ENCODE results near the gene IFITM5. TPM values are rescaled to one million over a fixed set of nuclear protein-coding genes. Genes with fewer than 3 reads are reported as not detected.
A peak's percentile ranks its signal among the peaks of the same experiment; 100 is the strongest.
"Not testable (repeated sequence)": the region's sequence is repeated elsewhere in the genome, so short reads cannot be mapped to it uniquely, and the experiment has no call there.

IFITM5 gene
- total and polyA plus RNA-seq, 8 donors: 0.73 TPM; not detected in 7

DNA sequence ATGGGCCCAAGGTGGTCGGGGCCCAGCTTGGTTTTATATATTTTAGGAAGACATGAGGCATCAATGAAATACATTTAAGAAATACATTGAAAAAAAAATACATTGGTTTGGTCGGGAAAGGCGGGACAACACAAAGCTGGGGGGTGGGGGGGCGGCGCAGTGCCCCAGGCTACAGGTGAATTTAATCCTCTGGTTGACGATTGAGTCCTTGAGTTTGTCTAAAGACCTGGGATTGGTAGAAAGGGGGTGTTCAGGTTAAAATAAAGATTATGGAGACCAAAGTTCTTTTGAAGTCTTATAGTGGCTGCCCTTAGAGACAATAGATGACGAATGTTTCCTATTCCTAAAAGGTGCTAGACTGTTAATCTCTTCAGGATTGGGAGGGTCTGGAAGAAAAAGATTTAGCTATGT is 17.6 kb upstream of the IFITM5 start:
- no peaks in the 10 kb centered on the region for H3K9me3 ChIP-seq
- intact Hi-C loops (cut with DNase I; ENCODE audit: low total_unique reads): no loop called here
- WGBS, 5 donors: 50 to 71% (median 60%) methylated on average over 7 of the region's 7 CpGs
- H3K4me1 ChIP-seq: peaks cover 14 to 56% (median 36%) of the 10 kb centered on the region in 4 donors
- TF ChIP-seq EP300 (IDR thresholded peaks at IDR 0.05) (no peak), POLR2A (IDR thresholded peaks at IDR 0.05) (no peak), POLR2AphosphoS5 (IDR thresholded peaks at IDR 0.05) (no peak), CTCF (IDR thresholded peaks at IDR 0.05) (no peak)
- peak overlapping the region; percentile 6 to 95 (median 86) for H3K27ac ChIP-seq
- H3K36me3 ChIP-seq: no peaks in the 10 kb centered on the region
- H3K4me3 ChIP-seq: peak overlapping the region in 3 of 4 donors; percentile 46 to 67 (median 51)
- peak in 1 of 2 donors; percentile 6 for DNase-seq
- H3K27me3 ChIP-seq: peaks cover 0 to 25% (median 15%) of the 10 kb centered on the region in 3 donors

DNA sequence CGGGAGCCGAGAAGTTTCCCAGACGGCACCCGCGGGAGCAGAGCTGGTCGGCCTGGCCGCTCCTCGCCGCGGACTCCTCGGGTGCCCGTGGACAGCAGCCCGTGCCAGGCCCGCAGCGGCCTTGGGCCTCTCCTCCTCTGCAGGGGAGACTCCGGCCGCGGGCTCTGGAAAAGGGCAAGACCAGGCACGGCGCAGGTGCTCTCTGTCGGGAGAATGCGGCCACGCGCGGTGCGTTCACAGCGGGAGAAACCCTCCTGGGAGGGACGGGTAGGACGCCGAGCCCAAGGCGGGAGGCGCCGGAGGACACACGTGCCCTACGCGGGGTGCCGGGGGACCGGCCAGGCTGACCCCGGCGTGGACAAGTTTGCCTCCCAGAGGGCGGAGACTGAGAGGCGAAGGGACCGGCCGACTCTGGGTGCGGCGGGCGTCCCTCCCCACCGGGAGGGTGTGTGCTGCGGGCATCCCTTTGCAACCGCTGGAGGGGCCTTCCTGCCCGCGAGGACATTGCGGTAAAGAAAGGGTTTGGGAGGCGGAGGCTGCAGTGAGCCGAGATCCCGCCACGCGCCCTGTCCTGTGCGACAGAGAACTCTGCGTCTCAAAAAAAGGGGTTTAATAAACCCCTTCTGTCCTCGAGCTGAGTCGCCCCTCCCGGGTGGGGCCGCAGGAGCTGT is 16.8 kb upstream of the IFITM5 start:
- Histone ChIP-seq H3K4me3 (peak overlapping the region; percentile 43 to 67 (median 48)), H3K27me3 (peaks cover 0 to 25% (median 15%) of the 10 kb centered on the region in 3 donors), H3K36me3 (no peaks in the 10 kb centered on the region), H3K9me3 (no peaks in the 10 kb centered on the region), H3K27ac (peak overlapping the region; percentile 6 to 95 (median 86)), H3K4me1 (peaks cover 14 to 59% (median 38%) of the 10 kb centered on the region in 4 donors)
- DNase-seq: no peak
- WGBS, 5 donors: 9 to 43% (median 14%) methylated on average over 20 to 64 of the region's 64 CpGs
- intact Hi-C loops (cut with DNase I; ENCODE audit: low total_unique reads): no loop called here
- TF ChIP-seq POLR2AphosphoS5 (IDR thresholded peaks at IDR 0.05) (peak in 1 of 3 donors; percentile 33), POLR2A (IDR thresholded peaks at IDR 0.05) (no peak)

- Histone ChIP-seq H3K36me3 (no peaks in the 10 kb centered on the region), H3K9me3 (no peaks in the 10 kb centered on the region), H3K27ac (peak overlapping the region; percentile 79 to 95 (median 86)), H3K4me3 (peak overlapping the region; percentile 43 to 67 (median 48)), H3K27me3 (peaks cover 0 to 25% (median 15%) of the 10 kb centered on the region in 3 donors), H3K4me1 (peaks cover 14 to 59% (median 38%) of the 10 kb centered on the region in 4 donors)
- no peak for DNase-seq
- WGBS, 5 donors: 18 to 73% (median 45%) methylated on average over 5 to 32 of the region's 32 CpGs
- intact Hi-C loops (cut with DNase I; ENCODE audit: low total_unique reads): no loop called here
- TF ChIP-seq POLR2AphosphoS5 (IDR thresholded peaks at IDR 0.05) (no peak), EP300 (IDR thresholded peaks at IDR 0.05) (no peak), CTCF (IDR thresholded peaks at IDR 0.05) (no peak), POLR2A (IDR thresholded peaks at IDR 0.05) (no peak)
These were observed 16.2 kb upstream of the IFITM5 start for GRCh38 chr11:315516-315994.

DNA sequence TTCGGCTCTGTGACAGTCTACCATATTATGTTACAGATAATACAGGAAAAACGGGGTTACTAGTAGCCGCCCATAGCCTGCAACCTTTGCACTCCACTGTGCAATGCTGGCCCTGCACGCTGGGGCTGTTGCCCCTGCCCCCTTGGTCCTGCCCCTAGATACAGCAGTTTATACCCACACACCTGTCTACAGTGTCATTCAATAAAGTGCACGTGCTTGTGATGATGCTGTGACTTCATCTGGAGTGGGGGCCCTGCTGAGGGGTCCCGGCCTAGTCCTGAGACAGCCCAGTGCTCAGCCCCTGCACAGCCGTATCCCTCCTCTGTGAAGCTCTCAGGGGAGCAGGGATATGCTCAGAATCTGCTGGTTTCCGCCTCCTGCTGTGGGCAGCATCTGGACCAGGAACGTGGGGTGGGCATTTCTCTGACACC is 15.7 kb upstream of the IFITM5 start:
- intact Hi-C loops (cut with DNase I; ENCODE audit: low total_unique reads): no loop called here
- Histone ChIP-seq H3K27ac (peak overlapping the region; percentile 79 to 95 (median 86)), H3K9me3 (no peaks in the 10 kb centered on the region), H3K36me3 (no peaks in the 10 kb centered on the region), H3K27me3 (peaks cover 0 to 25% (median 15%) of the 10 kb centered on the region in 3 donors), H3K4me3 (peak overlapping the region; percentile 43 to 67 (median 48)), H3K4me1 (peaks cover 14 to 59% (median 38%) of the 10 kb centered on the region in 4 donors)
- no peak for DNase-seq
- TF ChIP-seq EP300 (IDR thresholded peaks at IDR 0.05) (no peak), POLR2A (IDR thresholded peaks at IDR 0.05) (no peak), POLR2AphosphoS5 (IDR thresholded peaks at IDR 0.05) (no peak), CTCF (IDR thresholded peaks at IDR 0.05) (no peak)
- 37 to 59% (median 57%) methylated on average over 7 to 9 of the region's 9 CpGs for whole genome bisulfite sequencing, 5 donors

GRCh38 chr11:314554-314875 is 15.2 kb upstream of the IFITM5 start:
- intact Hi-C loops (cut with DNase I; ENCODE audit: low total_unique reads): not testable (repeated sequence)

More at GRCh38 chr11:314554-314875, 15.2 kb upstream of the IFITM5 start:
- WGBS, 5 donors: 33 to 48% (median 39%) methylated on average over 5 to 6 of the region's 6 CpGs
- Histone ChIP-seq H3K4me3 (peak overlapping the region; percentile 43 to 67 (median 48)), H3K4me1 (peaks cover 14 to 64% (median 40%) of the 10 kb centered on the region in 4 donors), H3K27me3 (peaks cover 0 to 25% (median 15%) of the 10 kb centered on the region in 3 donors), H3K27ac (peak overlapping the region; percentile 79 to 95 (median 86))
- DNase-seq, H3K36me3 ChIP-seq, H3K9me3 ChIP-seq: not testable (repeated sequence)
